GM12872 (cell line): ENCODE measurements around the gene GSK3A.

ENCODE experiments used
- CTCF ChIP-seq: IDR thresholded peaks from 3 replicates; pipeline ENCODE4 v1.5.1; 2011; ENCODE audit warnings: low read depth, mild to moderate bottlenecking, low read length, moderate library complexity; ENCODE audit not compliant: insufficient read depth

GSK3A gene

GRCh38 chr19:42208612-42209011, 33.8 kb downstream of the GSK3A start:
- no peak for TF ChIP-seq CTCF

- no peak for TF ChIP-seq CTCF
These were observed 34.6 kb downstream of the GSK3A start for GRCh38 chr19:42207767-42208271.

GRCh38 chr19:42206871-42207755, 35.3 kb downstream of the GSK3A start:
- TF ChIP-seq CTCF = no peak

- TF ChIP-seq CTCF = no peak
These were observed 37.7 kb downstream of the GSK3A start for GRCh38 chr19:42204664-42205063.

GRCh38 chr19:42203700-42204099, 38.7 kb downstream of the GSK3A start:
- TF ChIP-seq CTCF = no peak

- no peak for TF ChIP-seq CTCF
These were observed 40.0 kb downstream of the GSK3A start for GRCh38 chr19:42202290-42202880.

GRCh38 chr19:42201489-42202289, 40.7 kb downstream of the GSK3A start:
- 0 out of 3 replicates have a peak, but pooled peaks have one; percentile 5 for TF ChIP-seq CTCF
